ENCODE measurements around the gene SOCS3. TPM values are rescaled to one million over a fixed set of nuclear protein-coding genes. Genes with fewer than 3 reads are reported as not detected.

Gene SOCS3
- polyA plus RNA-seq, 1 experiment, result 15.3 TPM

DNA sequence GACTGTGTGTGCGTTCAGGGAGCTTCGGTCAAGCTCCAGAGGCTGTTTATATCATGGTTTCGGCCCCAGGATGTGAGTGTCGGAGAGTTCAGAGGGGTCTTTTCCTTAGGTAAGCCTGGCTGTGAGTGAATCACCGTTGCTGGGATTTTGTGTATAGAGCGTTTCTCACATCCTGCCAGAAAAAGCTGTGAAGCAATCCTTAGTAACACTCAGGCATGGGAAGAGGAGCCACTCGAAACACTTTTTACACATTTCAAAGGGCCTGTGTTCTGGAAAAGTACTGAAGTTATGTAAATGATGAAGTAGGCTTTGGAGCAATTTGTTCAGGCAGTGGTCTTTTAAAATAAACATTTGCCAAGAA, 19.2 kb upstream of the SOCS3 start:
- ChIA-PET POLR2A (interaction anchor here (0.6 to 1.4 kb wide), 6 partner anchors 9 to 65 kb away, joined by 3 to 6 read pairs (median 4); no protein-coding TSS in a partner anchor), CTCF (interaction anchor here (1.3 to 2.1 kb wide), 2 partner anchors 18 to 330 kb away, joined by 4 to 9 read pairs; no protein-coding TSS in a partner anchor)
- TF ChIP-seq, protein P1, sequence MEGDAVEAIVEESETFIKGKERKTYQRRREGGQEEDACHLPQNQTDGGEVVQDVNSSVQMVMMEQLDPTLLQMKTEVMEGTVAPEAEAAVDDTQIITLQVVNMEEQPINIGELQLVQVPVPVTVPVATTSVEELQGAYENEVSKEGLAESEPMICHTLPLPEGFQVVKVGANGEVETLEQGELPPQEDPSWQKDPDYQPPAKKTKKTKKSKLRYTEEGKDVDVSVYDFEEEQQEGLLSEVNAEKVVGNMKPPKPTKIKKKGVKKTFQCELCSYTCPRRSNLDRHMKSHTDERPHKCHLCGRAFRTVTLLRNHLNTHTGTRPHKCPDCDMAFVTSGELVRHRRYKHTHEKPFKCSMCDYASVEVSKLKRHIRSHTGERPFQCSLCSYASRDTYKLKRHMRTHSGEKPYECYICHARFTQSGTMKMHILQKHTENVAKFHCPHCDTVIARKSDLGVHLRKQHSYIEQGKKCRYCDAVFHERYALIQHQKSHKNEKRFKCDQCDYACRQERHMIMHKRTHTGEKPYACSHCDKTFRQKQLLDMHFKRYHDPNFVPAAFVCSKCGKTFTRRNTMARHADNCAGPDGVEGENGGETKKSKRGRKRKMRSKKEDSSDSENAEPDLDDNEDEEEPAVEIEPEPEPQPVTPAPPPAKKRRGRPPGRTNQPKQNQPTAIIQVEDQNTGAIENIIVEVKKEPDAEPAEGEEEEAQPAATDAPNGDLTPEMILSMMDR (IDR thresholded peaks at IDR 0.05; ENCODE audit: low read depth, low read length), result no peak
- Histone ChIP-seq H3K27ac (ENCODE audit: low read depth, low read length) (peak overlapping the region; percentile 98), H3K9me3 (ENCODE audit: control insufficient read depth, insufficient read depth, low read length) (peaks cover 4% of the 10 kb centered on the region; the same call in 1 of the 2 replicates), H3K27me3 (ENCODE audit: control insufficient read depth, insufficient read depth, low read length) (no peaks in the 10 kb centered on the region), H3K4me3 (ENCODE audit: low read depth, low read length) (peak overlapping the region; percentile 89)
- peak; percentile 65 for DNase-seq (ENCODE audit: low read depth, low spot score)

DNA sequence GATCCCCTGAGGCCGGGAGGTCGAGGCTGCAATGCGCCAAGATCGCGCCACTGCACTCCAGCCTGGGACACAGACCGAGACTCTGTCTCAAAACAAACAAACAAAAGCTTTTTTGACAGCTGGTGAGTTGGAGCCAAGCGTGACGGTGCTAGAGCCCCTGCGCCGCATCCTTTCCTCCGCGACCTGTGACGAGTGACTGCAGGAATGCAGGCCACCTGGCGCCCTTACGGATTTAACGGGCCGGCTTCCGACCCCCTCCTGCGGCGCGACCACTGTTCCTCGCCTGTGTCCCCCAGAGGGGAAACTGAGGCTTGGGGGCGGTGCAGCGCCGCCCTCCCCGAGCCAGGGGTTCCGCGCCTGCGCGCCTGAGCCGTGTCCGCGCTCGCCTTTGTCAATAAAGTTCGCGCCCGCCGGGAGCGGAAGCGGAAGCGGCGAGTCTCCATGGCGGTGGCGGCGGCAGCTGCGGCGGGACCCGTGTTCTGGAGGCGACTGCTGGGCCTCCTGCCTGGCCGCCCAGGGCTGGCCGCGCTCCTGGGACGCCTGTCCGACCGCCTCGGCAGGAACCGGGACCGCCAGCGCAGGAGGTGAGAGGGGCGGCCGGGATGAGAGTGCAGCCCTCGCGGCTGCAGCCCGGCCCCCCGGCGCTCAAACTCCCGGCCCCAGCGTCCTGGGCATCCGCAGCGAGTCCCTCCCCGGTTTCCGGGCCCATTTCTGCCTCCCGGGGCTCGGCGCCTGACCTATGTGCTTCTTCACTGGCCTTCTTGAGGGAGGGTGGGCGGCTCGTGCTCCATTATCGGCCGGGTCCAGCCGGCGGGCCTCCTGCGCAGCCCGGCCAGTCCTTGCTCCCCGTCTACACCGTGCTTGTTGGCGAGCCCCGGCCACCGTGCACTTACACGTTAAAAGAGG, 18.6 kb upstream of the SOCS3 start, which contains the start of gene PGS1:
Gene PGS1, plus strand, starts transcription at position 425 of the 906 bp plus-strand sequence. Its CDS starts 17 bp downstream, at position 442.
- POLR2A ChIA-PET, result interaction anchor here (0.6 to 1.4 kb wide), 7 partner anchors 9 to 70 kb away, joined by 3 to 6 read pairs (median 4); no protein-coding TSS in a partner anchor
- CTCF ChIA-PET, result interaction anchor here (2.1 kb wide), 1 partner anchor 17 kb away, joined by 9 read pairs; no protein-coding TSS in a partner anchor
- peak within 1 kb of the TSS; percentile 89 for H3K4me3 ChIP-seq (ENCODE audit: low read depth, low read length)
- TF ChIP-seq, protein P1 (IDR thresholded peaks at IDR 0.05; ENCODE audit: low read depth, low read length), result no peak
- no peak for DNase-seq (ENCODE audit: low read depth, low spot score)
- H3K9me3 ChIP-seq (ENCODE audit: control insufficient read depth, insufficient read depth, low read length), result peaks cover 4% of the 10 kb centered on the region; the same call in 1 of the 2 replicates
- no peaks in the 10 kb centered on the region for H3K27me3 ChIP-seq (ENCODE audit: control insufficient read depth, insufficient read depth, low read length)
- H3K27ac ChIP-seq (ENCODE audit: low read depth, low read length), result peak within 1 kb of the TSS; percentile 98

DNA sequence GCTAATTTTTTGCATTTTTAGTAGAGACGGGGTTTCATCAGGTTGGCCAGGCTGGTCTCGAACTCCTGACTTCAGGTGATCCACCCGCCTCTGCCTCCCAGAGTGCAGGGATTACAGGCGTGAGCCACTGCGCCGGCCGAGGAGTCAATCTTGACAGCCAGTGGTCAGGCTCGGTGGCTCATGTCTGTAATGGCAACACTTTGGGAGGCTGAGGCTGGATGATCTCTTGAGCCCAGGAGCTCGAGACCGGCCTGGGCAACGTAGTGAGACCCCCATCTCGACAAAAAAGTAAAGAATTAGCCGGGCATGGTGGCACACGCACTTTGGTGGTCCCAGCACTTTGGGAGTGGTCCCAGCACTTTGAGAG, 18.0 kb upstream of the SOCS3 start:
- H3K9me3 ChIP-seq (ENCODE audit: control insufficient read depth, insufficient read depth, low read length), result peaks cover 4% of the 10 kb centered on the region; the same call in 1 of the 2 replicates
- POLR2A ChIA-PET, result interaction anchor here (0.8 kb wide), 1 partner anchor 70 kb away, joined by 6 read pairs; no protein-coding TSS in a partner anchor
- no peaks in the 10 kb centered on the region for H3K27me3 ChIP-seq (ENCODE audit: control insufficient read depth, insufficient read depth, low read length)
- TF ChIP-seq, protein P1 (IDR thresholded peaks at IDR 0.05; ENCODE audit: low read depth, low read length), result no peak
- H3K27ac ChIP-seq (ENCODE audit: low read depth, low read length), result peak overlapping the region; percentile 98
- CTCF ChIA-PET, result no interaction called here
- DNase-seq (ENCODE audit: low read depth, low spot score), result no peak
- peak overlapping the region; percentile 89 for H3K4me3 ChIP-seq (ENCODE audit: low read depth, low read length)

- ChIA-PET CTCF (interaction anchor here (0.7 to 0.8 kb wide), 2 partner anchors 11 to 16 kb away, joined by 3 read pairs; no protein-coding TSS in a partner anchor), POLR2A (interaction anchor here (0.6 to 3.6 kb wide), 7 partner anchors 8 to 51 kb away, joined by 3 to 21 read pairs (median 7); partner anchors contain the start of gene SOCS3)
- H3K9me3 ChIP-seq (ENCODE audit: control insufficient read depth, insufficient read depth, low read length), result peaks cover 4% of the 10 kb centered on the region; the same call in 1 of the 2 replicates
- no peak overlapping the region for H3K4me3 ChIP-seq (ENCODE audit: low read depth, low read length)
- no peaks in the 10 kb centered on the region for H3K27me3 ChIP-seq (ENCODE audit: control insufficient read depth, insufficient read depth, low read length)
- TF ChIP-seq, protein P1 (IDR thresholded peaks at IDR 0.05; ENCODE audit: low read depth, low read length), result no peak
- no peak for DNase-seq (ENCODE audit: low read depth, low spot score)
- peak overlapping the region; percentile 84 for H3K27ac ChIP-seq (ENCODE audit: low read depth, low read length)
These were observed 16.3 kb upstream of the SOCS3 start for GRCh38 chr17:78376161-78376560.
